Stimulated activated CD4-positive, alpha-beta T cell treated with anti-CD3 and anti-CD28 coated beads, Interleukin-2, amount 100 ng/mL, for 24 hours (primary cell): ENCODE results near the gene STARD10.

ENCODE experiments used
- DNase-seq, 2 donors: peaks; one replicate each; pipeline ENCODE4 v3.0.0-alpha.2; 2020

Gene STARD10

DNA sequence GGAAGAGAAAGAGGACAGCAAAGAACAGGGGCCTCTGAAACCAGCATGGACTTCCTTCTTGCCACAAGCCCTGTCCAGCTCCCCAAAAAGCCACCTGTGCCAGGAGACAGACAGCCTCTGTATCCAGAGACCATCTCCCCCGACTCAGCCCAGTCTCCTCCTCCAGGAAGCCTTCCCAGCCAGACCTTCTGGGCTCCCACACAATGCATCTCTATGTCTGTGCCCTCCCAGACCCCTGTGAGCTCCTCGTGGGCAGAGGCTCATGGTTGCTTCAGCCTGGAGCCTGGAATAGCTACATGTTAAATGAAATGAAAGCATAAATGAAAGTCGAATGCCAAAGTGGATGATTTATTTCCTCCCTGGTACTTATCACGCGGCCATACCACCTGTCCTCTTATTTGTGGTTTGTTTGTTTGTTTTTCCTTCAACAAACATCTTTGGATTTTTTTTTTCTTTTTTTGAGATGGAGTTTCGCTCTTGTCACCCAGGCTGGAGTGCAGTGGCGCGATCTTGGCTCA lies 34.3 kb downstream of the STARD10 start:
- no peak for DNase-seq

GRCh38 chr11:72758690-72759389 lies 35.0 kb downstream of the STARD10 start:
- no peak for DNase-seq

DNA sequence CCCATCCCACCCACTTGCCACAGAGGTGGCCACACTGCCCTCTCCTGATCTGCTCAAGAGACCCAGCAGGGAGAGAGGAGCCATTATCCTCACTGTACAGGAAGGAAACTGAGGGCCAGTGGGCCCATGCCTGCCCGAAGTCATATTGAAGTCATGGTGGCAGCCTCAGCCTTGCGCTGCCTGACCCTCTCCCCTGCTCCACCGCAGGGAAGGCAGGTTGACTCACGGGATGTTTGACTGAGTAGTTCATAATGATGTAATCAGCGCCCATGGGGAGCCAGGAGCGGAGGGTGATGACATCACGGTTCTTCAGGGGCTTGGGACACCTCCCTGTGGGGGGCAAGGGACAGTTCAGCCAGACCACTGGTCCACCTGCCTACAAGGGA lies 35.5 kb downstream of the STARD10 start:
- DNase-seq, result no peak

DNA sequence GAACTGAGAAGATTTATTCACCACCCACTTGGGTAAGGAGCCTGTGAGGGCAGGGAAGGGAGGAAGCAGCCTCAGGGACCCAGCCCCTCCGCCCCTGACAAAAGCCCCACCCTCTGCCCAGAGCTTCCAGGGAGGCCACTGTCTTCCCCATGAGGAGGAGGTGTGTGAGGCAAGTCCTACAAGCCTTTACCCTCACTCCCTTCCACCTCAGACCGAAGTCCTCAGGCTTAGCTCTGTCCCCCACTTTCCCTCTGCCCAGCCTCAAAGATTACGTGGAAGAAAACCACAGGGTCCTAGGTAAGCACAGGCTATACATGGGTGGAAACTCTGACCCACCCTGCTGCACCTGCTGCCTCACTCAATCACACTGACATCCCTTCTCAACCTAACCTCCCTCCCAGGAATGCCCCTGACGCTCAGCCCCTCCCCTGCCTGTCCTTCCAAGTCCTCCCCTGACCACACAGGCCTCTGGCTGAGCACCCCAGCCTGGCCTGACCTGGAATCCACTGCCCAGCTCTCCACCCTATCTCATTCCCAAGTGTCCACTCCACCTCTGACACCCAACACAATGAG lies 38.0 kb downstream of the STARD10 start:
- no peak for DNase-seq

GRCh38 chr11:72754544-72755155 lies 39.2 kb downstream of the STARD10 start:
- no peak for DNase-seq

- no peak for DNase-seq
Observed at GRCh38 chr11:72754149-72754543, 39.7 kb downstream of the STARD10 start.

DNA sequence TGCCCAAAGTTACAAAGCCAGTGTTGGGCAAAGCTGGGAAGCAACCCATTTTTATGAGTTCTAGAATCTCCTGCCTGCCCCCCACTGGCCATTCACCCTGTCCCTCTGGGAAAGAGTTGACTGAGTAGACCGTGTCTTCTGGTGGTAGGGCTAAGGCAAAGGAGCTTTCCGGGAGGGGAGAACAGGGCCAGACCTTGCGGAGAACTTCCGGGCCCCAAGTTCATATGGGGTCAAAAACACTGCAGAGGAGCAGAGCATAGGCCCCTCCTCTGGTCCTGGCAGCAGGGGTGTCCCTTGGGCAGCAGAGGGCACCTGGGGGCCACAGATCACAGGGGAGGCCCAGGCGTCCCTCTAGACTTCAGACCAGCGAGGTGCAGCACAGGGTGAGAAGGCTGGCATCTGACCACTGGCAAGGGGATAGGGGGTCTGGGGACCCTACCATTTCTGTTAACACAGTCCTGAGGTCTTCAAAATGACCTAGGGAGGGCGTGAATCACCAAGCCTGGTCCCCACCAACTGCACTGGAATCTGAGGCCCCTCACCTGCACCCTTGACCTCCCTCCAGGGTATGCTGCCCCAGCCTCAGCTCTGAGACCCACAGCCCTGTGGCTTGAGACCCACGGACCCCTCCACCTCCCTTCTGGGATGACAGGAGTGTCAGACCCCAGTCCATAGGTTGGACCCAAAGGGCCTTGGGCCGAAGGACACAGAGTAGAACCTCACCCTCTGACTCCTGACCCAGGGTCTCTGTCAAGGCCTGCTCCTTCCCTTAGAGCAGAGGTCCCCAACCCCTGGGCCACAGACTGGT lies 40.3 kb downstream of the STARD10 start:
- no peak for DNase-seq

GRCh38 chr11:72752088-72752914 lies 41.5 kb downstream of the STARD10 start, which contains the start of gene ARAP1:
ARAP1 (minus strand) TSS chr11:72752408; CDS start chr11:72727128, 25,280 bp downstream.
- peak; percentile 74 to 79 for DNase-seq

- DNase-seq, result no peak
Observed at GRCh38 chr11:72751116-72752087, 42.4 kb downstream of the STARD10 start.

DNA sequence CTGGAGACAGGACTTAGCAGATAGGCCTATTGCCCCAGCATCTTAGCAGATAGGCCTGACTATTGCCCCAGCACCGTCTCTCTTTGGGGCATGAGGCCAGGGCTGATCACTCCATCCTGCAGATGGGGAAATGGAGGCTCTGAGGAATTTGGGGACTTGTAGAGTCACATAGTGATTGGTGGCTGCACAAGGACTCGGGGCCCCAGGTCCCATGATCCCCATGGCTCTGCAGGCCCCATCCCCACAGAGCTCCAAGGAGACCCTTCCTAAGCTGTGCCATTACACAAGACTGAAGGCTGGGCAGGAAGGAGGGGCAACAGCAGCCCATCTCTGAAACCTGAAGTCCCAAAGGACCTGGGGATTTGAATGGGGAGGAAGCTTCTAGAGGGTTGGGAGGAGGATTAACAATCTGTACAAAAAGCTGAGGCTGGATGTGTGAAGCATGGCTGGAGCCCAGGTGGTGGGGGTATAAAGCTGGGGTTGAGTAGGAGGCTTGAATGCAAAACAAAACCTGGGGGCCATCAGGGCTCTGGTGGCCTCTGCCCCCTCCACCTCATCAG lies 43.2 kb downstream of the STARD10 start:
- DNase-seq, result no peak

GRCh38 chr11:72750086-72750485 lies 43.8 kb downstream of the STARD10 start:
- no peak for DNase-seq

- DNase-seq, result no peak
Observed at GRCh38 chr11:72747289-72747855, 46.5 kb downstream of the STARD10 start.

DNA sequence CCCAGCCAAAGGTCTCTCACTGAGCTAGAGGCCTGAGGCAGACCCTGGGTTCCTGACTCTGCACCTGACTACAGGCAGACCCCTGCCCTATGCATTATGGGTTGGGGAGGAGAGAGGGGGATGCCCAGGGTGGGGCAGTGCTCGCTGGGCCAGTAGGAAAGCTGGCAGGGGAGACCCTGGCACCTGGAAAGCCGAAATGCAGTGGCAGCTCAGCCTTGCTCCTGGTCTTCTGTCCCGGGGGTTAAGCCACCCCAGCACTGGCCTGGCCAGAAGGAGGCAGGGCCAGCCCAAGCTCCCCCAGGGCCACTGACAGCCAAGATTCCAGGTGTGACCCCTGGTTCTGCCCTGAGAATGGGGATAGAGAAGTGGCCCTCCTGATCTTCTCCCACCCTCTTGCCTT lies 47.0 kb downstream of the STARD10 start:
- DNase-seq, result no peak

GRCh38 chr11:72745925-72746550 lies 47.8 kb downstream of the STARD10 start:
- DNase-seq, result no peak

DNA sequence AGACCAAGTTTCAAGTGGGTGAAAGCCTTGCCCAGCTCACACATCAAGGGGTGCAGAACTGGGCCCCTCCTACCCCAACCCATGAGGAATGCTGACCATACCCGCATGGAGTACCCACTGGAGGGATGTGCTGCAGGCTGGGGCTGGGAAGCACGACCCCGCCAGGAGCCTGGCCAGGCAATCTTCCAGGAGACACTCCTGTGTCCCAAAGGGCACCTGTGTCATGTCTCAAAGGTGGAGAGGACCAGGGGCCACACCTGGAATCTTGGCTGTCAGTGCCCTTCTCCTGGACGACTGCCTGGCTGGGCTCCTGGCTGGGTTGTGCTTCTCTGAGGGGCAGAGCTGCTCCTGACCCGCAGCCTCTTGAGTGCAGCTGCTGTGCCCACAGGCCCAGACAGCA lies 48.3 kb downstream of the STARD10 start:
- no peak for DNase-seq

- DNase-seq, result no peak
Observed at GRCh38 chr11:72744474-72744873, 49.4 kb downstream of the STARD10 start.

- no peak for DNase-seq
Observed at GRCh38 chr11:72743321-72744221, 50.3 kb downstream of the STARD10 start.

DNA sequence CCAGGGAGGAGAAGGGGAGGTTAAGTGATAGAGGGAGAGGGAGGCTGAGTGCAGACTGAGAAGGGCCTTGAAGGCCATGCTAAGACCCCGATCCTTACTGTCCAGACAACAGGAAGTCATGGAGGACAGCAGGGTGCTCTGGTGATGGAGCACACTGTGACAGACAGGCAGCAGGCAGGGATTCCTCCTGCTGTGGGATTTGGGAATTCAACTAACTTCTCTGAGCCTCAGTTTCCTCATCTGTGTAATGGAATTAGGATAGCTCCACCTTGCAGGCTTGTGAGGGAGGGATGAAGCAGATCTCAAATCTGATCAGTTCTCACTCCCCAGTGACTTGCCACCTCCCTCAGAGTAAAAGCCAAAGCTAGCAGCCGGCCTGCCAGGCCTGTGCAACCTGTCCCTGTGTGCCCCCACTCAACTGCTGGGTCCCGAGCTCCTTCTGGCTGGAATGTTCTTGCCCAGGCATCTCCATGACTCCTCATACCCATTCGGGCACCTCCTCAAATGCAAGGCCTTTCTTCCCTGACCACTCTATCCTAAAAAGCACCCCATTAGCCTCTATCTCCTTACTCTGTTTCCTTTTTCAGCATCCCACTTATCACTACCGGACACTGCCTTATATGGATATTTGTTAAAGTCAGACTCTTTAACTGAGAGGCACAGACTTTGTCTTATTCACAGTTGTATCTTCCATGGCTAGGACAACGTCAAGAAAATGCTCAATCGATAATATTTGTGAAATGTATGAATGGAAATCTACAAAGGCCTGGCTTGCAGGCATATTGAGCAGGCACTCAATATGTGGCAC lies 51.1 kb downstream of the STARD10 start:
- no peak for DNase-seq
